HG02763 (cell line): ENCODE measurements around the gene KRT6C.
"Not testable (repeated sequence)": the region's sequence is repeated elsewhere in the genome, so short reads cannot be mapped to it uniquely, and the experiment has no call there.

Experiments
- ATAC-seq: cut with Tn5 transposase; IDR thresholded peaks from one replicate; pipeline ENCODE4 v1.9.1; 2021; ENCODE audit warnings: mild to moderate bottlenecking, moderate library complexity; ENCODE audit not compliant: unreplicated experiment

Gene KRT6C

GRCh38 chr12:52461693-52462092 is 11.9 kb downstream of the KRT6C start:
- ATAC-seq: no peak

GRCh38 chr12:52458861-52459260 is 14.7 kb downstream of the KRT6C start:
- no peak for ATAC-seq

- ATAC-seq: no peak
Observed at GRCh38 chr12:52455821-52456220, 17.8 kb downstream of the KRT6C start.

GRCh38 chr12:52454411-52455201 is 19.0 kb downstream of the KRT6C start:
- no peak for ATAC-seq

GRCh38 chr12:52452101-52452500 is 21.5 kb downstream of the KRT6C start, which contains the start of gene KRT6B:
KRT6B (minus strand) TSS chr12:52452146; CDS start chr12:52452078, 68 bp downstream.
- ATAC-seq: no peak

- ATAC-seq: no peak
Observed at GRCh38 chr12:52448228-52448627, 25.4 kb downstream of the KRT6C start.

GRCh38 chr12:52447196-52447595 is 26.4 kb downstream of the KRT6C start:
- ATAC-seq: not testable (repeated sequence)

- ATAC-seq: no peak
Observed at GRCh38 chr12:52446367-52447045, 27.1 kb downstream of the KRT6C start.

GRCh38 chr12:52445876-52446275 is 27.7 kb downstream of the KRT6C start:
- ATAC-seq: no peak

GRCh38 chr12:52444647-52445595 is 28.7 kb downstream of the KRT6C start:
- no peak for ATAC-seq

GRCh38 chr12:52443966-52444365 is 29.6 kb downstream of the KRT6C start:
- ATAC-seq: no peak

- ATAC-seq: no peak
Observed at GRCh38 chr12:52442600-52443061, 31.0 kb downstream of the KRT6C start.

GRCh38 chr12:52441320-52441911 is 32.2 kb downstream of the KRT6C start:
- ATAC-seq: no peak

- ATAC-seq: no peak
Observed at GRCh38 chr12:52440821-52441319, 32.7 kb downstream of the KRT6C start.

GRCh38 chr12:52439845-52440244 is 33.8 kb downstream of the KRT6C start:
- no peak for ATAC-seq

- no peak for ATAC-seq
Observed at GRCh38 chr12:52439420-52439819, 34.2 kb downstream of the KRT6C start.

- no peak for ATAC-seq
Observed at GRCh38 chr12:52438305-52439301, 35.0 kb downstream of the KRT6C start.

GRCh38 chr12:52437508-52437907 is 36.1 kb downstream of the KRT6C start:
- no peak for ATAC-seq

- ATAC-seq: no peak
Observed at GRCh38 chr12:52436828-52437474, 36.7 kb downstream of the KRT6C start.
